Neural progenitor cell (in vitro differentiated cells): Measurements from ENCODE around the gene BHLHA15. TPM values are rescaled to one million over a fixed set of nuclear protein-coding genes. Genes with fewer than 3 reads are reported as not detected.
A peak's percentile ranks its signal among the peaks of the same experiment; 100 is the strongest.

Experiments
- DNase-seq: peaks from one replicate; pipeline ENCODE4 v3.0.0-alpha.2; 2016; ENCODE audit warnings: low spot score
- H2AFZ ChIP-seq: fragments of 200-600 bp; sonication (generic); replicated peaks from 2 replicates; pipeline ENCODE4 v1.6.1; 2016; ENCODE audit warnings: antibody characterized with exemption
- H3F3A ChIP-seq: fragments of 200-600 bp; sonication (generic); 2 replicates; pipeline ENCODE4 v1.6.1; 2016; ENCODE audit warnings: antibody characterized with exemption, low read depth
- H3K27ac ChIP-seq: fragments of 200-600 bp; sonication (generic); 2 replicates; pipeline ENCODE4 v1.5.1; 2016; ENCODE audit warnings: mild to moderate bottlenecking
- H3K27me3 ChIP-seq: fragments of 200-600 bp; sonication (generic); 2 replicates; pipeline ENCODE4 v1.6.1; 2016; ENCODE audit warnings: mild to moderate bottlenecking, moderate library complexity
- H3K36me3 ChIP-seq: fragments of 200-600 bp; sonication (generic); 2 replicates; pipeline ENCODE4 v1.5.1; 2016
- H3K4me1 ChIP-seq: fragments of 200-600 bp; sonication (generic); 2 replicates; pipeline ENCODE4 v1.6.1; 2016; ENCODE audit warnings: mixed run types
- H3K4me2 ChIP-seq: fragments of 200-600 bp; sonication (generic); 2 replicates; pipeline ENCODE4 v1.6.1; 2016
- H3K4me3 ChIP-seq: fragments of 200-600 bp; sonication (generic); 2 replicates; pipeline ENCODE4 v1.5.1; 2016
- H3K79me2 ChIP-seq: fragments of 200-600 bp; sonication (generic); 2 replicates; pipeline ENCODE4 v1.6.1; 2016; ENCODE audit warnings: low read depth
- H3K9ac ChIP-seq: fragments of 200-600 bp; sonication (generic); 2 replicates; pipeline ENCODE4 v1.6.1; 2016
- H3K9me3 ChIP-seq: fragments of 200-600 bp; sonication (generic); 2 replicates; pipeline ENCODE4 v1.5.1; 2016; ENCODE audit warnings: low read depth
- H4K20me1 ChIP-seq: fragments of 200-600 bp; sonication (generic); 2 replicates; pipeline ENCODE4 v1.6.1; 2016; ENCODE audit warnings: low read depth
- H3K27ac Mint-ChIP-seq: 3 replicates; pipeline ENCODE4 v1.8.0; 2021; ENCODE audit warnings: mixed read lengths
- H3K27me3 Mint-ChIP-seq: 2 replicates; pipeline ENCODE4 v1.8.0; 2022; ENCODE audit warnings: low read depth, mild to moderate bottlenecking, inconsistent platforms, moderate library complexity, mixed read lengths; ENCODE audit not compliant: insufficient read depth
- H3K36me3 Mint-ChIP-seq: 3 replicates; pipeline ENCODE4 v1.8.0; 2021; ENCODE audit warnings: mixed read lengths
- H3K4me1 Mint-ChIP-seq: 3 replicates; pipeline ENCODE4 v1.8.0; 2021; ENCODE audit warnings: mixed read lengths
- H3K4me3 Mint-ChIP-seq: 3 replicates; pipeline ENCODE4 v1.8.0; 2021; ENCODE audit warnings: mild to moderate bottlenecking, moderate library complexity, mixed read lengths
- H3K9me3 Mint-ChIP-seq: 3 replicates; pipeline ENCODE4 v1.8.0; 2020; ENCODE audit warnings: mixed read lengths
- EZH2 ChIP-seq: fragments of 200-600 bp; sonication (generic); IDR thresholded peaks from 2 replicates; pipeline ENCODE4 v1.6.1; 2017; ENCODE audit warnings: antibody characterized with exemption, mild to moderate bottlenecking, moderate library complexity
- EZH2phosphoT487 ChIP-seq: fragments of 200-600 bp; sonication (generic); IDR thresholded peaks from 2 replicates; pipeline ENCODE4 v1.6.1; 2017; ENCODE audit warnings: antibody characterized with exemption
- total RNA-seq: library from RNA; depleted of rRNA; stranded (reverse); fragments of >200 nt; gene quantifications from 2 replicates; pipeline ENCODE4 v1.2.3, GENCODE V29; 2015; ENCODE audit warnings: low replicate concordance
- TF ChIP-seq, protein P1 (sequence below): fragments of 200-600 bp; sonication (generic); IDR thresholded peaks from 2 replicates; pipeline ENCODE4 v1.5.1; 2017; ENCODE audit warnings: antibody characterized with exemption, mild to moderate bottlenecking

The BHLHA15 gene
- total RNA-seq, 1 donor from 2014 or later, result 0.69 TPM

DNA sequence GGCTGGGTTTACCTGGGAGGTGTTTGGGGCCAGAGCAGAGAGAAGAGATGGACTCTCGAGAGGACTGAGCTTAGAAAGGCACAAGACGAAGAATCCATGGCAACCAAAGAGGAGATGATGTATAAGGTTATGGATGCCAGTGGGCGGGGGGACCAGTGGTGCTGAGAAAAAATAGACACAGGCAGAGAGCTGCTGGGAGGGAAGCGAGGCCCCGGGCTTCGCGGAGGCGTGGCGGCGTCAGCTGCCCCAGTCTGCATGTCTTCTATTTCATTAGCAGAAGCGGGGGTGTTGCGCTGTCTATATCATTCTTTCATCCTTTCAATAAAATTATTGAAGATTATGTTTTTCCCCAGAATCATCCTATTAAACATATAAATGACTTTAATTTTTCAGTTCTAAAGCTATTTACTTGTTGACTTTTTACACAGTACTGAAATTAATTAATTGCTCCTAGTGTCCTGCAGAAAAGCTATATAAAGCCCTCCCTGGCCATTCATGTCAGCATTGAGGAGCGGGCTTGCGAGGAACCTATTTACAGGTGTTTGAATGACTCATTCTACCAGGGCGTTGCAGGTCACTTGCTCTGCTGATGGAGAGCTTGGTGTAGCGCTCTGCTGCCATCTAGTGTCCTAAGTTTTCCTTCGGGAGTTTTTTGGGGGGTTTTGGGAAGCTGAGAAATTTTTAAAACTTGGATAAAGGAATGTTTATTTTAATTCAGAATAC, 42.9 kb upstream of the BHLHA15 start:
- Histone ChIP-seq H3K4me3 (no peak overlapping the region), H3K36me3 (no peaks in the 10 kb centered on the region), H3K4me2 (no peak overlapping the region), H2AFZ (no peak overlapping the region), H3K79me2 (no peaks in the 10 kb centered on the region), H3K27ac (no peak overlapping the region), H3K9me3 (no peaks in the 10 kb centered on the region), H3K4me1 (no peaks in the 10 kb centered on the region), H3K27me3 (no peaks in the 10 kb centered on the region), H4K20me1 (peaks cover 34% of the 10 kb centered on the region), H3F3A (no peaks in the 10 kb centered on the region), H3K9ac (no peak overlapping the region)
- no peak overlapping the region for H3K27ac Mint-ChIP-seq
- TF ChIP-seq, protein P1, sequence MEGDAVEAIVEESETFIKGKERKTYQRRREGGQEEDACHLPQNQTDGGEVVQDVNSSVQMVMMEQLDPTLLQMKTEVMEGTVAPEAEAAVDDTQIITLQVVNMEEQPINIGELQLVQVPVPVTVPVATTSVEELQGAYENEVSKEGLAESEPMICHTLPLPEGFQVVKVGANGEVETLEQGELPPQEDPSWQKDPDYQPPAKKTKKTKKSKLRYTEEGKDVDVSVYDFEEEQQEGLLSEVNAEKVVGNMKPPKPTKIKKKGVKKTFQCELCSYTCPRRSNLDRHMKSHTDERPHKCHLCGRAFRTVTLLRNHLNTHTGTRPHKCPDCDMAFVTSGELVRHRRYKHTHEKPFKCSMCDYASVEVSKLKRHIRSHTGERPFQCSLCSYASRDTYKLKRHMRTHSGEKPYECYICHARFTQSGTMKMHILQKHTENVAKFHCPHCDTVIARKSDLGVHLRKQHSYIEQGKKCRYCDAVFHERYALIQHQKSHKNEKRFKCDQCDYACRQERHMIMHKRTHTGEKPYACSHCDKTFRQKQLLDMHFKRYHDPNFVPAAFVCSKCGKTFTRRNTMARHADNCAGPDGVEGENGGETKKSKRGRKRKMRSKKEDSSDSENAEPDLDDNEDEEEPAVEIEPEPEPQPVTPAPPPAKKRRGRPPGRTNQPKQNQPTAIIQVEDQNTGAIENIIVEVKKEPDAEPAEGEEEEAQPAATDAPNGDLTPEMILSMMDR, result peak; percentile 92
- no peak for TF ChIP-seq EZH2phosphoT487
- DNase-seq, result peak; percentile 81
- peaks cover 4% of the 10 kb centered on the region for H3K27me3 Mint-ChIP-seq
- peaks cover 24% of the 10 kb centered on the region for H3K4me1 Mint-ChIP-seq
- H3K9me3 Mint-ChIP-seq, result no peaks in the 10 kb centered on the region
- H3K4me3 Mint-ChIP-seq, result no peak overlapping the region
- peaks cover 2% of the 10 kb centered on the region for H3K36me3 Mint-ChIP-seq

DNA sequence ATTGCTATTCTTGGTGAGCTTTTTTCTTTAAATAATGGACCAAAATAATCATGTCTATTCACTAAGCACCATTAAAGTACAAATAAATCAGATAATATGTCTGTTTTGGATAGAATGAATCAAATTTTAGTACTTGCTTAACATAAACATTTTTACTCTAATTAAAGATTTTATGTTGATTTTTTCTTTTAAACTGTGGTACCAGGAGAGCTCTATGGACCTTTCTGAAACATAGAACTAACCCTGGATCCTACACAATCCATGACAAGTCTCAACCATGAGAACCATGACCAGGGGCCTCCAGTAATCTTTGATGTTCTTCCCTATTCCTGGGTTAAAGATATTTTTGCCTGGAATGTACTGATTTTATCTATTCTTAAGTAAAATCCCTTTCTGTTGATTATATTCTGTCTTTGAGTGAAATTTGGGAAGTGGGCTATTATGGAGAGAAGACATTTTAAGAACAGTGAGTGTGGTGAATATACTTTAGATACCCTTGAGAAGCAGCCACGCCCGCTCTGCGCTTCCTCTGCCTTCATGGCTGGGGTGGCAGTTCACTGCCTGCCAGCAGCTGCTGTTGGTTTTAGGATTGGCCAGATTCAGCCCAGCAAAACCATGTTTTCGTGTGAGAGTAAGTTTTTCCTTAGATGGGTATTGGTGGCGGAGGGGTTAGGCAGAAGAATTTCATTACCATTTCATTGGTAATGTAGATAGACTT, 42.2 kb upstream of the BHLHA15 start:
- no peak for DNase-seq
- H3K36me3 Mint-ChIP-seq, result peaks cover 2% of the 10 kb centered on the region
- H3F3A ChIP-seq, result no peaks in the 10 kb centered on the region
- peaks cover 4% of the 10 kb centered on the region for H3K27me3 Mint-ChIP-seq
- TF ChIP-seq, protein P1, result peak; percentile 0
- no peak for TF ChIP-seq EZH2
- no peaks in the 10 kb centered on the region for H3K36me3 ChIP-seq
- H3K9me3 ChIP-seq, result no peaks in the 10 kb centered on the region
- H3K79me2 ChIP-seq, result no peaks in the 10 kb centered on the region
- H3K27me3 ChIP-seq, result no peaks in the 10 kb centered on the region
- H3K4me3 ChIP-seq, result no peak overlapping the region
- no peaks in the 10 kb centered on the region for H3K4me1 ChIP-seq
- no peaks in the 10 kb centered on the region for H3K9me3 Mint-ChIP-seq
- no peak overlapping the region for H3K4me3 Mint-ChIP-seq
- no peak overlapping the region for H3K4me2 ChIP-seq
- H3K27ac ChIP-seq, result no peak overlapping the region
- H4K20me1 ChIP-seq, result peaks cover 27% of the 10 kb centered on the region
- no peak overlapping the region for H3K27ac Mint-ChIP-seq
- H3K9ac ChIP-seq, result no peak overlapping the region
- H3K4me1 Mint-ChIP-seq, result peaks cover 22% of the 10 kb centered on the region
- H2AFZ ChIP-seq, result no peak overlapping the region

DNA sequence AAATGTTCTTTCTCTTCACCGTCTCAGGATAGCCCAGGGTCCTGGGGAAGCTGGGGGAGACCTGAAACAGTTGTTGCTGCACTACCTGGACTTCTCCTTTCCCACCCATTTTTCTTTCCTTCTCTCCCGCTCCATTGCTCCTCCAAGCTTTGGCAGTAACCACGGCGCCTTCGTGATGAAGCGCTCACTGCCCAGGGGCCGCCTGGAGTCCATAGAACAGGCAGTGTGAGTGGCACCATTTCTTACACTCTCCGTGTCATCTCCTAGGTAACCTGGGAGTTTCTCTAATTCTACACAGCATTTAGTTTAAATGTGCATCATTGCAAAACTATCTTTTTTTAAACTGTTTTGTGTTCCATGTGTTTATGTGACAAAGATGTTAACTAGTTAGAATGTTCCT, 40.3 kb upstream of the BHLHA15 start:
- Mint-ChIP-seq H3K36me3 (peaks cover 4% of the 10 kb centered on the region), H3K4me1 (peaks cover 20% of the 10 kb centered on the region), H3K4me3 (no peak overlapping the region), H3K9me3 (no peaks in the 10 kb centered on the region), H3K27me3 (peaks cover 3% of the 10 kb centered on the region), H3K27ac (peak overlapping the region; percentile 27)
- H3K79me2 ChIP-seq, result no peaks in the 10 kb centered on the region
- H3K27ac ChIP-seq, result no peak overlapping the region
- no peak overlapping the region for H2AFZ ChIP-seq
- no peaks in the 10 kb centered on the region for H3K27me3 ChIP-seq
- no peaks in the 10 kb centered on the region for H3K9me3 ChIP-seq
- H3K4me1 ChIP-seq, result no peaks in the 10 kb centered on the region
- H3K36me3 ChIP-seq, result peaks cover 2% of the 10 kb centered on the region
- TF ChIP-seq EZH2 (no peak), EZH2phosphoT487 (no peak)
- TF ChIP-seq, protein P1, result no peak
- no peak overlapping the region for H3K9ac ChIP-seq
- H3F3A ChIP-seq, result no peaks in the 10 kb centered on the region
- H4K20me1 ChIP-seq, result peaks cover 16% of the 10 kb centered on the region
- no peak for DNase-seq
- H3K4me2 ChIP-seq, result no peak overlapping the region
- H3K4me3 ChIP-seq, result no peak overlapping the region
